Activated T-helper 1 cell treated with anti-CD3 and anti-CD28 coated beads, Interleukin-2, amount 50 U/mL, for 16 hours (primary cell): Measurements from ENCODE around the gene ATPAF2.

Experiments used
- DNase-seq, 2 donors: peaks; one replicate each; pipeline ENCODE4 v3.0.0-alpha.2; 2020; ENCODE audit warnings: low read depth in 1 of 2, low spot score in 1 of 2

ATPAF2 gene

GRCh38 chr17:18038861-18039534 lies at the start of gene ATPAF2, which contains the start of gene GID4:
TSS of gene ATPAF2 (minus strand) at chr17:18039168. CDS start at chr17:18039013, 155 bp downstream.
TSS of gene GID4 (plus strand) at chr17:18039408. CDS start at chr17:18039465, 57 bp downstream.
- peak; percentile 99 for DNase-seq

GRCh38 chr17:18087610-18088491 lies 48.9 kb upstream of the ATPAF2 start, which contains the start of gene DRG2:
TSS of gene DRG2 (plus strand) at chr17:18087948. CDS start at chr17:18088024, 76 bp downstream.
- DNase-seq: peak; percentile 80 to 85

- DNase-seq: no peak
These were observed 45.3 kb upstream of the ATPAF2 start for GRCh38 chr17:18084256-18084655.

- DNase-seq: no peak
These were observed 40.6 kb upstream of the ATPAF2 start for GRCh38 chr17:18079543-18079942.

- DNase-seq: no peak
These were observed 38.0 kb upstream of the ATPAF2 start for GRCh38 chr17:18076936-18077335.

- no peak for DNase-seq
These were observed 35.8 kb upstream of the ATPAF2 start for GRCh38 chr17:18074566-18075272.

- no peak for DNase-seq
These were observed 32.8 kb upstream of the ATPAF2 start for GRCh38 chr17:18071751-18072150.

- DNase-seq: no peak
These were observed 31.9 kb upstream of the ATPAF2 start for GRCh38 chr17:18070861-18071340.

- DNase-seq: no peak
These were observed 30.1 kb upstream of the ATPAF2 start for GRCh38 chr17:18069101-18069500.

- DNase-seq: no peak
These were observed 27.9 kb upstream of the ATPAF2 start for GRCh38 chr17:18066866-18067265.

GRCh38 chr17:18065546-18065945 lies 26.6 kb upstream of the ATPAF2 start:
- DNase-seq: no peak

GRCh38 chr17:18064053-18064452 lies 25.1 kb upstream of the ATPAF2 start:
- no peak for DNase-seq

GRCh38 chr17:18059283-18059682 lies 20.3 kb upstream of the ATPAF2 start:
- DNase-seq: no peak

- DNase-seq: no peak
These were observed 17.2 kb upstream of the ATPAF2 start for GRCh38 chr17:18056214-18056613.

- no peak for DNase-seq
These were observed 16.6 kb upstream of the ATPAF2 start for GRCh38 chr17:18055597-18055996.

GRCh38 chr17:18045691-18046350 lies 6.9 kb upstream of the ATPAF2 start:
- no peak for DNase-seq

GRCh38 chr17:18044609-18045008 lies 5.6 kb upstream of the ATPAF2 start:
- no peak for DNase-seq

GRCh38 chr17:18043491-18043890 lies 4.5 kb upstream of the ATPAF2 start:
- DNase-seq: no peak

- no peak for DNase-seq
These were observed 4.0 kb upstream of the ATPAF2 start for GRCh38 chr17:18042983-18043382.

GRCh38 chr17:18041776-18042175 lies 2.8 kb upstream of the ATPAF2 start:
- DNase-seq: no peak
